ENCODE data around the gene GPR142.

Gene GPR142

GRCh38 chr17:74386386-74386785 lies 19.1 kb downstream of the GPR142 start:
- TF ChIP-seq CTCF (conservative IDR thresholded peaks at IDR 0.05; ENCODE audit: low read depth, low read length), result no peak
- no peak for DNase-seq (ENCODE audit: low read depth)
- no peak overlapping the region for H3K4me3 ChIP-seq (ENCODE audit: low read length)

GRCh38 chr17:74387365-74388218 lies 20.3 kb downstream of the GPR142 start:
- DNase-seq (ENCODE audit: low read depth), result no peak
- TF ChIP-seq CTCF (conservative IDR thresholded peaks at IDR 0.05; ENCODE audit: low read depth, low read length), result no peak
- no peak overlapping the region for H3K4me3 ChIP-seq (ENCODE audit: low read length)

- H3K4me3 ChIP-seq (ENCODE audit: low read length), result no peak overlapping the region
- DNase-seq (ENCODE audit: low read depth), result no peak
- no peak for TF ChIP-seq CTCF (conservative IDR thresholded peaks at IDR 0.05; ENCODE audit: low read depth, low read length)
Observed at GRCh38 chr17:74389084-74389753, 21.9 kb downstream of the GPR142 start.

GRCh38 chr17:74389937-74390679 lies 22.8 kb downstream of the GPR142 start:
- H3K4me3 ChIP-seq (ENCODE audit: low read length), result no peak overlapping the region
- DNase-seq (ENCODE audit: low read depth), result no peak
- TF ChIP-seq CTCF (conservative IDR thresholded peaks at IDR 0.05; ENCODE audit: low read depth, low read length), result no peak

GRCh38 chr17:74390680-74391653 lies 23.7 kb downstream of the GPR142 start:
- TF ChIP-seq CTCF (conservative IDR thresholded peaks at IDR 0.05; ENCODE audit: low read depth, low read length), result no peak
- no peak overlapping the region for H3K4me3 ChIP-seq (ENCODE audit: low read length)
- DNase-seq (ENCODE audit: low read depth), result no peak

GRCh38 chr17:74391771-74392170 lies 24.5 kb downstream of the GPR142 start:
- no peak for DNase-seq (ENCODE audit: low read depth)
- TF ChIP-seq CTCF (conservative IDR thresholded peaks at IDR 0.05; ENCODE audit: low read depth, low read length), result no peak

More at GRCh38 chr17:74391771-74392170, 24.5 kb downstream of the GPR142 start:
- no peak overlapping the region for H3K4me3 ChIP-seq (ENCODE audit: low read length)

Data from retinal pigment epithelial cell (primary cell).